Memory B cell (primary cell): Measurements from ENCODE around the gene AFAP1L2.

ENCODE experiments used
- ATAC-seq: fragments of 150-1000 bp; cut with Tn5 transposase; 2 replicates; pipeline ENCODE4 v1.10.0; 2021; ENCODE audit warnings: low read depth, mild to moderate bottlenecking, moderate library complexity
- DNase-seq, 2 donors: peaks; one replicate each; pipeline ENCODE4 v3.0.0; 2022; ENCODE audit warnings: low spot score in 2 of 2
- H3K27ac Mint-ChIP-seq: one replicate; pipeline ENCODE4 v1.8.0; 2022; ENCODE audit warnings: mild to moderate bottlenecking, moderate library complexity, mixed read lengths
- H3K27me3 Mint-ChIP-seq: one replicate; pipeline ENCODE4 v1.8.0; 2022; ENCODE audit warnings: mixed read lengths
- H3K36me3 Mint-ChIP-seq: one replicate; pipeline ENCODE4 v1.8.0; 2022; ENCODE audit warnings: mild to moderate bottlenecking, mixed read lengths
- H3K4me1 Mint-ChIP-seq: one replicate; pipeline ENCODE4 v1.8.0; 2022; ENCODE audit warnings: mixed read lengths
- H3K4me3 Mint-ChIP-seq: one replicate; pipeline ENCODE4 v1.8.0; 2022; ENCODE audit warnings: mild to moderate bottlenecking, moderate library complexity, mixed read lengths
- H3K9me3 Mint-ChIP-seq: one replicate; pipeline ENCODE4 v1.8.0; 2022; ENCODE audit warnings: mixed read lengths

AFAP1L2 gene

GRCh38 chr10:114402233-114402632 lies 2.1 kb downstream of the AFAP1L2 start:
- Mint-ChIP-seq H3K4me1 (peaks cover 3% of the 10 kb centered on the region), H3K27ac (no peak overlapping the region), H3K9me3 (no peaks in the 10 kb centered on the region), H3K4me3 (no peak overlapping the region), H3K36me3 (no peaks in the 10 kb centered on the region), H3K27me3 (peaks cover 32% of the 10 kb centered on the region)
- ATAC-seq (no peak), DNase-seq (no peak)

GRCh38 chr10:114401195-114401791 lies 3.0 kb downstream of the AFAP1L2 start:
- Mint-ChIP-seq H3K4me1 (peaks cover 3% of the 10 kb centered on the region), H3K27me3 (peaks cover 32% of the 10 kb centered on the region), H3K9me3 (no peaks in the 10 kb centered on the region), H3K27ac (no peak overlapping the region), H3K36me3 (no peaks in the 10 kb centered on the region), H3K4me3 (no peak overlapping the region)
- DNase-seq (no peak), ATAC-seq (no peak)

GRCh38 chr10:114400091-114400490 lies 4.2 kb downstream of the AFAP1L2 start:
- ATAC-seq (no peak), DNase-seq (no peak)
- Mint-ChIP-seq H3K4me1 (peaks cover 3% of the 10 kb centered on the region), H3K4me3 (no peak overlapping the region), H3K36me3 (no peaks in the 10 kb centered on the region), H3K9me3 (no peaks in the 10 kb centered on the region), H3K27me3 (peaks cover 25% of the 10 kb centered on the region), H3K27ac (no peak overlapping the region)

GRCh38 chr10:114399576-114399975 lies 4.7 kb downstream of the AFAP1L2 start:
- no peak for DNase-seq
- no peak for ATAC-seq
- no peak overlapping the region for H3K4me3 Mint-ChIP-seq
- no peak overlapping the region for H3K27ac Mint-ChIP-seq
- H3K36me3 Mint-ChIP-seq = no peaks in the 10 kb centered on the region
- peaks cover 23% of the 10 kb centered on the region for H3K27me3 Mint-ChIP-seq
- no peaks in the 10 kb centered on the region for H3K9me3 Mint-ChIP-seq
- H3K4me1 Mint-ChIP-seq = peaks cover 3% of the 10 kb centered on the region

- Mint-ChIP-seq H3K4me1 (peaks cover 3% of the 10 kb centered on the region), H3K36me3 (no peaks in the 10 kb centered on the region), H3K27me3 (peaks cover 25% of the 10 kb centered on the region), H3K27ac (no peak overlapping the region), H3K4me3 (no peak overlapping the region), H3K9me3 (no peaks in the 10 kb centered on the region)
- DNase-seq = no peak
- ATAC-seq = no peak
These were observed 5.5 kb downstream of the AFAP1L2 start for GRCh38 chr10:114398587-114399331.

GRCh38 chr10:114397651-114398145 lies 6.6 kb downstream of the AFAP1L2 start:
- no peaks in the 10 kb centered on the region for H3K9me3 Mint-ChIP-seq

GRCh38 chr10:114396464-114396863 lies 7.8 kb downstream of the AFAP1L2 start:
- Mint-ChIP-seq H3K27me3 (peaks cover 25% of the 10 kb centered on the region), H3K4me1 (no peaks in the 10 kb centered on the region), H3K27ac (no peak overlapping the region), H3K4me3 (no peak overlapping the region), H3K36me3 (no peaks in the 10 kb centered on the region), H3K9me3 (no peaks in the 10 kb centered on the region)
- ATAC-seq = no peak
- DNase-seq = no peak

More at GRCh38 chr10:114397651-114398145, 6.6 kb downstream of the AFAP1L2 start:
- Mint-ChIP-seq H3K4me1 (no peaks in the 10 kb centered on the region), H3K27ac (no peak overlapping the region), H3K27me3 (peaks cover 29% of the 10 kb centered on the region), H3K4me3 (no peak overlapping the region), H3K36me3 (no peaks in the 10 kb centered on the region)
- DNase-seq (no peak), ATAC-seq (no peak)

GRCh38 chr10:114395366-114396022 lies 8.8 kb downstream of the AFAP1L2 start:
- Mint-ChIP-seq H3K27me3 (peaks cover 20% of the 10 kb centered on the region), H3K36me3 (no peaks in the 10 kb centered on the region), H3K4me3 (no peak overlapping the region), H3K27ac (no peak overlapping the region), H3K9me3 (no peaks in the 10 kb centered on the region), H3K4me1 (no peaks in the 10 kb centered on the region)
- ATAC-seq (no peak), DNase-seq (no peak)

GRCh38 chr10:114394531-114394930 lies 9.8 kb downstream of the AFAP1L2 start:
- ATAC-seq (no peak), DNase-seq (no peak)
- no peaks in the 10 kb centered on the region for H3K4me1 Mint-ChIP-seq
- H3K27me3 Mint-ChIP-seq = peaks cover 21% of the 10 kb centered on the region
- no peak overlapping the region for H3K4me3 Mint-ChIP-seq
- H3K36me3 Mint-ChIP-seq = no peaks in the 10 kb centered on the region
- H3K27ac Mint-ChIP-seq = no peak overlapping the region
- no peaks in the 10 kb centered on the region for H3K9me3 Mint-ChIP-seq

- Mint-ChIP-seq H3K27me3 (peaks cover 18% of the 10 kb centered on the region), H3K36me3 (no peaks in the 10 kb centered on the region), H3K4me3 (no peak overlapping the region), H3K9me3 (no peaks in the 10 kb centered on the region), H3K27ac (no peak overlapping the region), H3K4me1 (no peaks in the 10 kb centered on the region)
- DNase-seq = no peak
- no peak for ATAC-seq
These were observed 10.4 kb downstream of the AFAP1L2 start for GRCh38 chr10:114393886-114394285.

GRCh38 chr10:114393482-114393881 lies 10.8 kb downstream of the AFAP1L2 start:
- H3K27me3 Mint-ChIP-seq = peaks cover 16% of the 10 kb centered on the region
- no peaks in the 10 kb centered on the region for H3K4me1 Mint-ChIP-seq
- no peak overlapping the region for H3K27ac Mint-ChIP-seq
- DNase-seq (no peak), ATAC-seq (no peak)
- H3K36me3 Mint-ChIP-seq = no peaks in the 10 kb centered on the region
- no peaks in the 10 kb centered on the region for H3K9me3 Mint-ChIP-seq
- no peak overlapping the region for H3K4me3 Mint-ChIP-seq

GRCh38 chr10:114392112-114392835 lies 12.0 kb downstream of the AFAP1L2 start:
- no peak for ATAC-seq

GRCh38 chr10:114391599-114391998 lies 12.7 kb downstream of the AFAP1L2 start:
- Mint-ChIP-seq H3K36me3 (no peaks in the 10 kb centered on the region), H3K27ac (no peak overlapping the region), H3K4me1 (no peaks in the 10 kb centered on the region), H3K27me3 (peaks cover 14% of the 10 kb centered on the region), H3K4me3 (no peak overlapping the region), H3K9me3 (no peaks in the 10 kb centered on the region)
- no peak for DNase-seq
- no peak for ATAC-seq

More at GRCh38 chr10:114392112-114392835, 12.0 kb downstream of the AFAP1L2 start:
- H3K4me3 Mint-ChIP-seq = no peak overlapping the region
- no peaks in the 10 kb centered on the region for H3K4me1 Mint-ChIP-seq
- H3K27me3 Mint-ChIP-seq = peaks cover 17% of the 10 kb centered on the region
- no peak for DNase-seq
- no peak overlapping the region for H3K27ac Mint-ChIP-seq
- H3K9me3 Mint-ChIP-seq = no peaks in the 10 kb centered on the region
- H3K36me3 Mint-ChIP-seq = no peaks in the 10 kb centered on the region

- DNase-seq (no peak), ATAC-seq (no peak)
- no peaks in the 10 kb centered on the region for H3K9me3 Mint-ChIP-seq
- no peak overlapping the region for H3K4me3 Mint-ChIP-seq
- no peaks in the 10 kb centered on the region for H3K36me3 Mint-ChIP-seq
- no peaks in the 10 kb centered on the region for H3K4me1 Mint-ChIP-seq
- H3K27ac Mint-ChIP-seq = no peak overlapping the region
- peaks cover 17% of the 10 kb centered on the region for H3K27me3 Mint-ChIP-seq
These were observed 14.9 kb downstream of the AFAP1L2 start for GRCh38 chr10:114389426-114389825.
